GM12878 (cell line): ENCODE data around the gene GNAQ. TPM values are rescaled to one million over a fixed set of nuclear protein-coding genes. Genes with fewer than 3 reads are reported as not detected.

Experiments used
- ATAC-seq: fragments of 200-7000 bp; cut with Tn5 transposase; 3 replicates; pipeline ENCODE4 v1.9.1; 2020; ENCODE audit warnings: mild to moderate bottlenecking, moderate library complexity
- BruUV-seq: library from RNA; stranded (reverse); fragments of 400-500 nt; replicated peaks from 2 replicates; lab custom pipeline; 2021; lab: Mats Ljungman, UMichigan
- CTCF ChIA-PET: fragments of 300-600 bp; sonication (Branson Sonifier 250); formaldehyde crosslinking; extraction: SDS; loops from one replicate; lab custom pipeline; 2021; ENCODE audit warnings: inconsistent platforms; lab: Yijun Ruan, JAX
- POLR2A ChIA-PET: fragments of 350-600 bp; formaldehyde crosslinking; extraction: SDS; loops from one replicate; lab custom pipeline; 2021; ENCODE audit warnings: inconsistent platforms; lab: Charles Lee
- RAD21 ChIA-PET: fragments of 300-600 bp; sonication (Branson Sonifier 250); formaldehyde crosslinking; loops from one replicate; lab custom pipeline; 2023; ENCODE audit warnings: antibody characterized with exemption; ENCODE audit not compliant: unreplicated experiment; lab: Charles Lee
- SMC1A ChIA-PET: fragments of 300-600 bp; sonication (Branson Sonifier 250); formaldehyde crosslinking; loops from one replicate; lab custom pipeline; 2023; ENCODE audit not compliant: unreplicated experiment, uncharacterized antibody; lab: Charles Lee
- DNase-seq: peaks from one replicate; pipeline ENCODE4 v3.0.0-alpha.2; 2011; ENCODE audit warnings: low read depth, low spot score
- FAIRE-seq: peaks from 3 replicates; lab custom pipeline; 2011; peaks lifted over from hg19 to GRCh38; lab: Jason Lieb, UNC
- H2AFZ ChIP-seq: 2 replicates; pipeline ENCODE4 v1.6.0; 2011; ENCODE audit warnings: low read depth, low read length, control low read depth; ENCODE audit not compliant: control insufficient read depth
- H3K27ac ChIP-seq: 2 replicates; pipeline ENCODE4 v1.5.1; 2011; ENCODE audit warnings: control low read depth; ENCODE audit not compliant: control insufficient read depth, insufficient read depth
- H3K27me3 ChIP-seq, 2 experiments: replicated peaks in 1 of 2; 2 replicates each; pipeline versions ENCODE4 v1.6.0 to v1.6.1; 2011; ENCODE audit warnings: low read length in 1 of 2; ENCODE audit not compliant: control insufficient read depth in 2 of 2, insufficient read depth in 2 of 2
- H3K36me3 ChIP-seq, 2 experiments: 2 replicates each; pipeline ENCODE4 v1.5.1; 2011; ENCODE audit warnings: low read length in 1 of 2; ENCODE audit not compliant: control insufficient read depth in 2 of 2, insufficient read depth in 2 of 2
- H3K4me1 ChIP-seq: 2 replicates; pipeline ENCODE4 v1.6.1; 2011; ENCODE audit warnings: mild to moderate bottlenecking, low read length, moderate library complexity, mixed read lengths; ENCODE audit not compliant: control insufficient read depth, insufficient read depth
- H3K4me2 ChIP-seq: 2 replicates; pipeline ENCODE4 v1.6.0; 2011; ENCODE audit warnings: control low read depth; ENCODE audit not compliant: control insufficient read depth, insufficient read depth
- H3K4me3 ChIP-seq: fragments of 200-600 bp; sonication (generic); 2 replicates; pipeline ENCODE4 v1.5.1; 2016
- H3K79me2 ChIP-seq: 2 replicates; pipeline ENCODE4 v1.6.0; 2011; ENCODE audit warnings: low read length; ENCODE audit not compliant: control insufficient read depth, insufficient read depth
- H3K9ac ChIP-seq: 2 replicates; pipeline ENCODE4 v1.8.0; 2011; ENCODE audit warnings: low read length, control low read depth, mixed read lengths; ENCODE audit not compliant: control insufficient read depth, insufficient read depth
- H3K9me3 ChIP-seq: replicated peaks from 3 replicates; pipeline ENCODE4 v1.5.1; 2011; ENCODE audit warnings: mild to moderate bottlenecking, low read length; ENCODE audit not compliant: control insufficient read depth, insufficient read depth
- H4K20me1 ChIP-seq: 2 replicates; pipeline ENCODE4 v1.6.0; 2011; ENCODE audit not compliant: control insufficient read depth, insufficient read depth
- CHD1 ChIP-seq: IDR thresholded peaks from 2 replicates; pipeline ENCODE4 v1.6.1; 2012; ENCODE audit warnings: low read depth, low read length, improper control_type of control experiment
- CREB1 ChIP-seq: IDR thresholded peaks from 2 replicates; pipeline ENCODE4 v1.6.1; 2012; ENCODE audit warnings: low read depth, mild to moderate bottlenecking, inconsistent platforms
- E2F4 ChIP-seq: IDR thresholded peaks from 2 replicates; pipeline ENCODE4 v1.6.1; 2012; ENCODE audit warnings: low read depth, low read length, improper control_type of control experiment
- GATAD2B ChIP-seq: fragments of 450-650 bp; conservative IDR thresholded peaks from 2 replicates; pipeline ENCODE4 v1.6.1; 2017; ENCODE audit warnings: low read depth, mild to moderate bottlenecking, moderate library complexity
- HCFC1 ChIP-seq: fragments of 150-350 bp; IDR thresholded peaks from 2 replicates; pipeline ENCODE4 v1.6.1; 2014; ENCODE audit warnings: low read length
- IRF5 ChIP-seq: fragments of 450-650 bp; IDR thresholded peaks from 2 replicates; pipeline ENCODE4 v1.6.1; 2017; ENCODE audit warnings: borderline replicate concordance
- KAT2A ChIP-seq: conservative IDR thresholded peaks from 2 replicates; pipeline ENCODE4 v1.6.1; 2011; ENCODE audit warnings: low read depth, low read length; ENCODE audit not compliant: control insufficient read depth
- MEF2B ChIP-seq: fragments of 450-650 bp; IDR thresholded peaks from 2 replicates; pipeline ENCODE4 v1.6.1; 2018; ENCODE audit warnings: mild to moderate bottlenecking, moderate library complexity; ENCODE audit not compliant: partially characterized antibody, poor library complexity, severe bottlenecking
- POLR2A ChIP-seq: IDR thresholded peaks from 2 replicates; pipeline ENCODE4 v1.6.1; 2011; ENCODE audit warnings: low read depth, mild to moderate bottlenecking, low read length
- RB1 ChIP-seq: fragments of 450-650 bp; formaldehyde crosslinking; IDR thresholded peaks from 2 replicates; pipeline ENCODE4 v1.6.1; 2017; ENCODE audit warnings: mild to moderate bottlenecking, borderline replicate concordance
- SREBF1 ChIP-seq: IDR thresholded peaks from 2 replicates; pipeline ENCODE4 v1.6.1; 2012; ENCODE audit warnings: mild to moderate bottlenecking, low read length
- SUZ12 ChIP-seq: fragments of 200-600 bp; sonication (generic); IDR thresholded peaks from one replicate; pipeline ENCODE4 v1.6.1; 2018; ENCODE audit warnings: antibody characterized with exemption, mild to moderate bottlenecking; ENCODE audit not compliant: unreplicated experiment
- ZSCAN29 ChIP-seq: fragments of 450-650 bp; IDR thresholded peaks from 2 replicates; pipeline ENCODE4 v1.6.1; 2017; ENCODE audit warnings: mild to moderate bottlenecking, moderate library complexity
- in situ Hi-C: fragments of 300-500 bp; cut with MboI; formaldehyde crosslinking; loops from 9 replicates; pipeline ENCODE4 v1.14.3; 2018; ENCODE audit warnings: mixed read lengths
- intact Hi-C: fragments of 100-400 bp; cut with micrococcal nuclease; formaldehyde crosslinking; loops from one replicate; pipeline ENCODE4 v1.14.2; 2022; ENCODE audit not compliant: unreplicated experiment
- polyA plus RNA-seq, 11 experiments: library from polyadenylated mRNA; depleted of rRNA in 4 of 11; unstranded in 6 of 11; stranded (reverse) in 5 of 11; fragments of >200 nt; fragmentation: Nextera tagmentation in 4 of 11; fragmentation: Illumina TruSeq in 1 of 11; extraction: Ambion mirVana in 4 of 11; extraction: Trizol in 1 of 11; gene quantifications; 1 replicate in 1 of 11; 2 replicates in 10 of 11; pipeline versions ENCODE4 v1.2.1 to v1.2.3, GENCODE V29; 2011 to 2016; ENCODE audit warnings: inconsistent platforms in 2 of 11, missing spikeins in 2 of 11, low read depth in 1 of 11
- total RNA-seq, 4 experiments: library from RNA; depleted of rRNA in 3 of 4; stranded (reverse); fragments of >200 nt in 3 of 4; fragmentation: Illumina TruSeq in 1 of 4; extraction: Trizol in 1 of 4; gene quantifications; 2 replicates each; pipeline versions ENCODE4 v1.2.1 to v1.2.3, GENCODE V29; 2013 to 2021
- TF ChIP-seq, protein P1 (sequence below): IDR thresholded peaks from 2 replicates; pipeline ENCODE4 v1.6.1; 2012; ENCODE audit warnings: improper control_type of control experiment, low read depth, low read length; ENCODE audit not compliant: insufficient replicate concordance

The GNAQ gene
- total and polyA plus RNA-seq, 10 of the 15 experiments (the other 5 are each of a cell fraction or from before 2014, with no cell fraction given): 0.15 to 47.2 (median 0.49) TPM

DNA sequence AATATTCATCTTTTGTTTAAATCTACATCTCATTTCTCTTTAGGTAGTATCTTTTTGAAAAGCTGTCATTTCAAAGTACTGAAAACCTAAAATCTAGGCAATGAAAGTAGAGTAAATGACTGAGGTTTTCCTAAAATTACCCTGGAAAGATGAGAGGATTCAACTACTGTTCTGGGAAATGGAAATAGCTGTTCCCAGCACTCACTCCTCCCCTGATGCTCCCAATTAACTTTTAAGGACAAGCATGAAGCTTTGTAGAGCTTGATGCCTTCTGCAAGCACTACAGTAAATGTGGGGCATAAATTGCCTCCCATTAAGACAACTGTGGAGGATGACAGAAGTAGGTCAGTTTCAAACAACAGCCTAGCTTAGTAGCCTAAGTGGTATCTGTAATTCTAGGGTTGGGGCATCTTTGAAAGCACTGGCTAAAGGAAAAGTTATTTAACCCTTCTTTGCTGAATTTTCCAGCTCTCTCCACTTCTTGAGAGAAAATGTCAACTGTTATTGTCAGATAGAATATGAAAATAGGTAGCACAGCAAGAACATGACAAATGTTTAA is 283.3 kb downstream of the GNAQ start:
- ChIA-PET CTCF (interaction anchor here (0.6 to 1.9 kb wide), 4 partner anchors 9 to 315 kb away, joined by 3 to 9 read pairs (median 6); no protein-coding TSS in a partner anchor), RAD21 (interaction anchor here (1.2 kb wide), 1 partner anchor 68 kb away, joined by 3 read pairs; no protein-coding TSS in a partner anchor), POLR2A (no interaction called here), SMC1A (interaction anchor here (0.6 to 2.0 kb wide), 6 partner anchors 9 to 147 kb away, joined by 3 to 5 read pairs (median 3); no protein-coding TSS in a partner anchor)
- Histone ChIP-seq H3K9me3 (no peaks in the 10 kb centered on the region), H3K27me3 (peaks cover 0 to 2% of the 10 kb centered on the region in 2 experiments; a peak in 2 of 4 replicates), H2AFZ (no peak overlapping the region), H3K79me2 (no peaks in the 10 kb centered on the region), H4K20me1 (no peaks in the 10 kb centered on the region), H3K9ac (no peak overlapping the region), H3K4me2 (no peak overlapping the region), H3K4me3 (no peak overlapping the region), H3K36me3 (no peaks in the 10 kb centered on the region), H3K27ac (no peak overlapping the region), H3K4me1 (no peaks in the 10 kb centered on the region)
- in situ Hi-C loops (no loop called here), intact Hi-C loops (no loop called here)
- no peak for FAIRE-seq
- no TSS peak for BruUV-seq
- no peak for ATAC-seq
- DNase-seq: no peak
- no peak for TF ChIP-seq SREBF1
- TF ChIP-seq, protein P1, sequence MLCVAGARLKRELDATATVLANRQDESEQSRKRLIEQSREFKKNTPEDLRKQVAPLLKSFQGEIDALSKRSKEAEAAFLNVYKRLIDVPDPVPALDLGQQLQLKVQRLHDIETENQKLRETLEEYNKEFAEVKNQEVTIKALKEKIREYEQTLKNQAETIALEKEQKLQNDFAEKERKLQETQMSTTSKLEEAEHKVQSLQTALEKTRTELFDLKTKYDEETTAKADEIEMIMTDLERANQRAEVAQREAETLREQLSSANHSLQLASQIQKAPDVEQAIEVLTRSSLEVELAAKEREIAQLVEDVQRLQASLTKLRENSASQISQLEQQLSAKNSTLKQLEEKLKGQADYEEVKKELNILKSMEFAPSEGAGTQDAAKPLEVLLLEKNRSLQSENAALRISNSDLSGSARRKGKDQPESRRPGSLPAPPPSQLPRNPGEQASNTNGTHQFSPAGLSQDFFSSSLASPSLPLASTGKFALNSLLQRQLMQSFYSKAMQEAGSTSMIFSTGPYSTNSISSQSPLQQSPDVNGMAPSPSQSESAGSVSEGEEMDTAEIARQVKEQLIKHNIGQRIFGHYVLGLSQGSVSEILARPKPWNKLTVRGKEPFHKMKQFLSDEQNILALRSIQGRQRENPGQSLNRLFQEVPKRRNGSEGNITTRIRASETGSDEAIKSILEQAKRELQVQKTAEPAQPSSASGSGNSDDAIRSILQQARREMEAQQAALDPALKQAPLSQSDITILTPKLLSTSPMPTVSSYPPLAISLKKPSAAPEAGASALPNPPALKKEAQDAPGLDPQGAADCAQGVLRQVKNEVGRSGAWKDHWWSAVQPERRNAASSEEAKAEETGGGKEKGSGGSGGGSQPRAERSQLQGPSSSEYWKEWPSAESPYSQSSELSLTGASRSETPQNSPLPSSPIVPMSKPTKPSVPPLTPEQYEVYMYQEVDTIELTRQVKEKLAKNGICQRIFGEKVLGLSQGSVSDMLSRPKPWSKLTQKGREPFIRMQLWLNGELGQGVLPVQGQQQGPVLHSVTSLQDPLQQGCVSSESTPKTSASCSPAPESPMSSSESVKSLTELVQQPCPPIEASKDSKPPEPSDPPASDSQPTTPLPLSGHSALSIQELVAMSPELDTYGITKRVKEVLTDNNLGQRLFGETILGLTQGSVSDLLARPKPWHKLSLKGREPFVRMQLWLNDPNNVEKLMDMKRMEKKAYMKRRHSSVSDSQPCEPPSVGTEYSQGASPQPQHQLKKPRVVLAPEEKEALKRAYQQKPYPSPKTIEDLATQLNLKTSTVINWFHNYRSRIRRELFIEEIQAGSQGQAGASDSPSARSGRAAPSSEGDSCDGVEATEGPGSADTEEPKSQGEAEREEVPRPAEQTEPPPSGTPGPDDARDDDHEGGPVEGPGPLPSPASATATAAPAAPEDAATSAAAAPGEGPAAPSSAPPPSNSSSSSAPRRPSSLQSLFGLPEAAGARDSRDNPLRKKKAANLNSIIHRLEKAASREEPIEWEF: no peak
- no peak for TF ChIP-seq E2F4
- TF ChIP-seq ZSCAN29: no peak
- no peak for TF ChIP-seq SUZ12
- no peak for TF ChIP-seq CREB1
- TF ChIP-seq GATAD2B: no peak
- no peak for TF ChIP-seq IRF5
- no peak for TF ChIP-seq MEF2B
- no peak for TF ChIP-seq CHD1
- no peak for TF ChIP-seq POLR2A
- no peak for TF ChIP-seq RB1
- TF ChIP-seq HCFC1: no peak
- TF ChIP-seq KAT2A: no peak
